Caki2 (cell line): ENCODE results near the gene TVP23A. TPM values are rescaled to one million over a fixed set of nuclear protein-coding genes. Genes with fewer than 3 reads are reported as not detected.

Experiments
- DNase-seq: peaks from one replicate; pipeline ENCODE4 v3.0.0-alpha.2; 2015; ENCODE audit warnings: low read depth
- in situ Hi-C: cut with HindIII; loops from 2 replicates; pipeline ENCODE4 v1.10.0; 2016; ENCODE audit warnings: low sequenced_read_pairs, low pct_unique_long_range_greater_than_20kb, mixed read lengths
- total RNA-seq: library from RNA; depleted of rRNA; stranded (reverse); fragments of >200 nt; shearing (Covaris generic); gene quantifications from 2 replicates; pipeline ENCODE4 v1.2.3, GENCODE V29; 2014; ENCODE audit warnings: low replicate concordance; rRNA removed

Gene TVP23A
- total RNA-seq, 1 experiment from 2014 or later, result not detected

DNA sequence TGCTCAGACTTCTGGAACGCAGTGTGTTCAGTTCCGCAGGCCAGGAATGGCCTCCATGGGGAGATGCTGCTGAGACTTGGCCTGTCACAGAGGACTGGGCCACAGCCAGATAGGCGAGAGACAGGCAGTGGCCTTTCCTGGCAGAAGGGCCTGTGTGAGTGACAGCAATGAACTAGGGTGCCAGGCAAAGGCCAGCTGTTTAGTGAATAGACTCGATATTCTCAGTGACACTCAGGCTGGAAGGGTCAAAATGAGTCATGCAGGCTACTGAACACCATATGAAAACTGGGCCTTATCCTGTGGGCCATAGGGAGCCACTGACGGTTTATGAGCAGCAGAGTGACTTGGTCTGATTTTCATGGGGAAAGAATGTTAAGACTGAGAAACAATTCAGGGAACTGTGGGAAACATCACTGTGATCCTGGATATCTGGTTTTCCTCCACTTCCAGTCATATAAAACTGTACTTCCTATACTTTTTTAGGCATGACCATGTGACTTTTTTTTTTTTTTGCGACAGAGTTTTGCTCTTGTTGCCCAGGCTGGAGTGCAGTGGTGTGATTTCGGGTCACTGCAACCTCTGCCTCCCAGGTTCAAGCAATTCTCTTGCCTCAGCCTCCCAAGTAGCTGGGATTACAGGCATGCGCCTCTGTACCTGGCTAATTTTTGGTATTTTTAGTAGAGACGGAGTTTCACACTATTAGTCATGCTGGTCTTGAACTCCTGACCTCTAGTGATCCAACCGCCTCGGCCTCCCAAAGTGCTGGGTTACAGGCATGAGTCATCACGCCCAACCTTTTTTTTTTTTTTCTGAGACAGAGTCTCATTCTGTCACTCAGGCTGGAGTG is 80.1 kb downstream of the TVP23A start:
- in situ Hi-C loops, result no loop called here
- peak; percentile 77 for DNase-seq

DNA sequence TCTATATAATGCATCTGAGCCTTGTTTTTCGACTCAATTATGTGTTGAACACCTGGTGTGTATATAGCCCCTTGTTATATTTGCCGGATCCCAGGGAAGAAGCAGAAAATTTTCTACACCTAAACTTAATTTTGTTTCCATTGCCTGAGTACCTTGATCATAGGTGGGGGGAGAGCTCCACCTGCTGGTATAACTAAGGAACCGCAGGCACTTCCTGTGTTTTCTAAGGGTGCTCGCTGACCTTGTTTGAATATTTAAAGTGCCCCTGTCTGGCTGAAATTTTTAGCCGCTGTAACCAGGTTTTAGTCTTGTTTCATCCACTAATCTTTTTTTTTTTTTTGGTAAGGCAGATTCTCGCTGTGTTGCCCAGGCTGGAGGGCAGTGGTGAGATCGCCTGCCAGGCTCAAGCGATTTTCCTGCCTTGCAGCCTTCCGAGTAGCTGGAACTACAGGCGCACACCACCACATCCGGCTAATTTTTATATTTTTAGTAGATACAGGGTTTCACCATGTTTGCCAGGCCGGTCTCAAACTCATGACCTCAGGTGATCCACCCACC is 81.4 kb downstream of the TVP23A start:
- in situ Hi-C loops, result no loop called here
- DNase-seq, result peak; percentile 62

DNA sequence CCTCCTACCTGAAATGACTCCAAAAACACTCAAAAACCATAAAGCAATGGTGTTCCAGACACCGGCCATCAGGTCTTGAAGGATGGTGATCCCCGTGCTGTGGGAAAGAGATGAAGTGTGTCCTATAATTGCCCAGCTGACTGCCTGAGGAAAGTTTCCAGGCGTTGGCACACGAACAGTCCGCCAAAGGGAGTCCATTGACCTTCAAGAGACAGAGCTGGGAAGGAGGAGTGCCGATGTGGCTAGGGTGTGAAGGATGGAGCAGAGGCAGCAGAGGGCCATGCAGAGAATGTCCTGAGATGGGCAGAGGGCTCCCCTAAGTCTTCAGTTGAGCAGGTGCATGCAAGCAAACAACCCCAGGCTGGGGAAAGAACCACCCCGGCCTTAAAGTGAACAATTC is 86.8 kb downstream of the TVP23A start:
- in situ Hi-C loops, result no loop called here

DNA sequence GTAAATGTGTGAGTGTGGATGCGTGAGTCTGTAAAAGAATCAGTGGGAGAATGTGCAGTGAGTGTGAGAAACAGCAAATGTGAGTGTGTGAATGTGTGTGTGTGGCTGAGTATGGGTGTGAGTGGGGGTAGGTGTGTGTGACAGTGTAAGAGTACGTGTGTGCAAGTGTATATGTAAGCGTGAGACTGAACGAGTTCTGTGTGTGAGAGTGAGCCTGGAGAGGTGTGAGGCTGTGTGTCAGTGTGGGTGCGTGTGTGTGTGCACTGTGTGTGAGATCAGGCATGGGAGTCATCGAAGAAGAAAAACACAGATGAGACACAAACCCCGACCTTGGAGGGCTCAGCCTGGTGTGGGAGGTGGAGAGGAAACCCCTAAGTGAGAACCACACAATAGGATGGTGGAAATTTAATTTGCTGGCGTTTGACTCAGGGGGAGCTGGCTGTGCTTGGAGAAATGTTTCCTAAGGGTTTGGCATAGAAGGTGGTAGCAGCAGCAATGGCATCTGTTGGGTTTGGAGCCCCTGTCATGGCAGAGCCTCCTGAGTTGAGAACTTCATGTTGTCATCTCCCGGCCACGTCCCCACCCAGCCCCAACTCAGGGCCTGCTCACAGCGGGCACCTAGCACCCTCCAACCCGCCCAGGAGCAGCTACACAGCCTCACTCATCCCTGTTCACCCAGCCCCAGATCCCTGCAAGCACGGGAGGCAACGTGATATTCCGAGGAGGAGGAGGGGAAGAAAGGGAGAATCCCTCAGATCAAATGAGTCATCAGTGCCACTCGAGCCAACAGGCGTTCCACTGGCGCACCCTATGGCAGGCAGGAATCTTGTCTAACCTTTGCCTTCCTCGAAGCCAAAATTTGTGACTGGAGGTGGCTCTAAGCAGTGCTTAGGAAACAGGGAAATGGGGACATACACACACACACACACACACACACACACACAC is 89.2 kb downstream of the TVP23A start:
- peak; percentile 80 for DNase-seq
- in situ Hi-C loops, result no loop called here

More for the DNA sequence above, 86.8 kb downstream of the TVP23A start:
- DNase-seq, result no peak

DNA sequence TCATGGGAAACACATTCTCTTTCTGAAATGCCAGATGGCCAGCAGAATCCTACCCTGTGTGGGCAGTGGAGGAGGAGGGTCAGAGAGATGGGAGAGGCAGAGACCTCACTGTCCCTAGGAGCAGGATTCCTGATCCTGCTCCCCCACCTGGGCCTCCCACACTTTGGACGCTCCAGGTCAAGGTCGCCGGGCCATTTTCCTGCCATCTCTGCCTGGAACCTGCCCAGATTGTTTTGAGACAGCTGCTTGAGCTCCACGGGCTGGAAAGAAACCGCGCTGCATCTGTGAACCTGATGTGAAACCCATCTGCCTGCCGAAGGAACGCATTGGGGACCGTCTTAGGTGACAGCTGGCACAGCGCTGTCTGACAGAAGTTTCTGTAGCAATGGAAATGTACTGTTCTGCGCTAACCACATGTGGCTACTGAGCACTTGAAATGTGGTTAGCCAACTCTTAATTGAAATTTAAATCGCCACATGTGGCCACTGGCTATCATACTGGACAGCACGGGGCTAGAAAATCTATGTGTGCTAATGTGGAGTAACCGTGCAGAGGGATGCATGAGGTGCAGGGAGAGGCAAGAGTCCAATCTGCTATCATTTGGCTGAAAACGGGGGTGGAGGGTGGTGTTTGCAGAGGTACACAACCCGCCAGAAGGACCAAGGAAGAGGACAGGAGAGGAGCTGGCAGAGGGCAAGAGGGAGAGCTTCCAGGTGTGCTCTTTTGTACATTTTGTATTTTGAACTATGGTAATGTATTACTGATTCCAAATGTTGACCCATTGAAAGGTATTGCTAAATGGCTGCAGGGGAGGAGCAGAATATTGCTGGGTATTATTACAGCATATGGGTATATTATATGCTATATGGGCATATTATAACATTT is 90.3 kb downstream of the TVP23A start:
- in situ Hi-C loops, result no loop called here
- DNase-seq, result no peak

Other genes starting within 250 kb of the TVP23A start
- gene EMP2, start 238.2 kb downstream of the TVP23A start, total RNA-seq, result 4.2 and 8.9 TPM in 2 replicates
- not detected in 2 replicates for gene TEKT5, start 123.9 kb downstream of the TVP23A start, total RNA-seq
- 35.2 and 57.7 TPM in 2 replicates for gene NUBP1, start 75.0 kb downstream of the TVP23A start, total RNA-seq
- not detected in 2 replicates for gene CIITA, start 58.4 kb upstream of the TVP23A start, total RNA-seq
- gene DEXI, start 123.7 kb upstream of the TVP23A start, total RNA-seq, result 68.1 and 71.5 TPM in 2 replicates
- 17.7 and 25.7 TPM in 2 replicates for gene CLEC16A, start 125.8 kb upstream of the TVP23A start, total RNA-seq